H54 (cell line): ENCODE measurements around the gene PSMG2.
A peak's percentile ranks its signal among the peaks of the same experiment; 100 is the strongest.

Experiments
- DNase-seq: peaks from one replicate; pipeline ENCODE4 v3.0.0; 2011; ENCODE audit warnings: low spot score, mixed read lengths; ENCODE audit not compliant: insufficient read length
- FAIRE-seq: peaks from 3 replicates; lab custom pipeline; 2011; peaks lifted over from hg19 to GRCh38; lab: Jason Lieb, UNC
- POLR2A ChIP-seq: IDR thresholded peaks from 2 replicates; pipeline ENCODE4 v1.6.1; 2011; ENCODE audit warnings: low read depth, mild to moderate bottlenecking, low read length

PSMG2 gene

DNA sequence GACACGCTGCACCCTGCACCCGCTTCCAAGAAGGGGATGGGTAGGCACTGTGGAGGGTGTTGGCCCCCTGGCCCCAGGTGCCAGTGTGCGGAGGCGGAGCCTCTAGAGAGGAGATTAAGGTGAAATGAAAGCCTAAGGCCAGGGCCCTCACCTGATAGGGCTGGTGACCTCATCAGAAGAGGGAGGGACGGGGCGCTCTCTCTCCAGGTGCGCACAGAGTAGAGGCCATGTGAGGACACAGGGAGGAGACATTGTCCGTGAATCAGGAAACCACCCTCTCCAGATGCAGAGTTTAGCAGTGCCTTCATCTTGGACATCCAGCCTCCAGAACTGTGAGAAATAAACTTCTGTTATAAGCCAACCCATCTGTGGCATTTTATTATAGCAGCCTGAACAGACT lies 62.3 kb downstream of the PSMG2 start:
- no peak for TF ChIP-seq POLR2A
- DNase-seq (no peak), FAIRE-seq (no peak)

- TF ChIP-seq POLR2A: no peak
- DNase-seq (no peak), FAIRE-seq (no peak)
Measured at GRCh38 chr18:12765586-12765985, 62.7 kb downstream of the PSMG2 start.

- DNase-seq: no peak
- FAIRE-seq: no peak
- TF ChIP-seq POLR2A: no peak
Measured at GRCh38 chr18:12766986-12767433, 64.2 kb downstream of the PSMG2 start.

DNA sequence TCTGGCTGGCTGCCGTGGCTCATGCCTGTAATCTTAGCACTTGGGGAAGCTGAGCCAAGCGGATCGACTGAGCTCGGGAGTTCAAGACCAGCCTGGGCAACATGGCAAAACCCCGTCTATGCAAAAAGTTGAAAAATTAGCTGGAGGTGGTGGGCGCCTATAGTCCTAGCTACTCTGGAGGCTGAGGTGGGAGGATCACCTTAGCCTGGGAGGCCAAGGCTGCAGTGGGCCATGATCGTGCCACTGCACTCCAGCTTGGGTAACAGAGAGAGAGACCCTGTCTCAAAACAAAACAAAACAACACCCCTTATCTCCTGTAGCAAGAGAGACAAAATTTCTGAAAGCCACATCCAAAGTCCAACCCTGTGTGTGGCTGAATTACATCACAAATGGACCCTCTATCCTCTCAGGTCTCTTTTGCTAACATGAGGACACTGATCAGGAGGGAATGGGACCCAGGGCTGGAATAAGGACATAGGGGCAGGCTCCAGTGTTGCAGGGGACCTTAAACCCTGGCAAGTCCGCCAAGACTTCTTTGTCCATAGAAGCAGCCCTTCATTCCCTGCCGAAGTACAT lies 64.8 kb downstream of the PSMG2 start:
- no peak for TF ChIP-seq POLR2A
- FAIRE-seq: no peak
- no peak for DNase-seq

GRCh38 chr18:12768625-12769024 lies 65.8 kb downstream of the PSMG2 start:
- DNase-seq (peak; percentile 44), FAIRE-seq (peak; percentile 6)
- no peak for TF ChIP-seq POLR2A

- DNase-seq (no peak), FAIRE-seq (no peak)
- TF ChIP-seq POLR2A: no peak
Measured at GRCh38 chr18:12769136-12769535, 66.3 kb downstream of the PSMG2 start.

- no peak for TF ChIP-seq POLR2A
- no peak for DNase-seq
- FAIRE-seq: no peak
Measured at GRCh38 chr18:12769644-12770440, 67.0 kb downstream of the PSMG2 start.

DNA sequence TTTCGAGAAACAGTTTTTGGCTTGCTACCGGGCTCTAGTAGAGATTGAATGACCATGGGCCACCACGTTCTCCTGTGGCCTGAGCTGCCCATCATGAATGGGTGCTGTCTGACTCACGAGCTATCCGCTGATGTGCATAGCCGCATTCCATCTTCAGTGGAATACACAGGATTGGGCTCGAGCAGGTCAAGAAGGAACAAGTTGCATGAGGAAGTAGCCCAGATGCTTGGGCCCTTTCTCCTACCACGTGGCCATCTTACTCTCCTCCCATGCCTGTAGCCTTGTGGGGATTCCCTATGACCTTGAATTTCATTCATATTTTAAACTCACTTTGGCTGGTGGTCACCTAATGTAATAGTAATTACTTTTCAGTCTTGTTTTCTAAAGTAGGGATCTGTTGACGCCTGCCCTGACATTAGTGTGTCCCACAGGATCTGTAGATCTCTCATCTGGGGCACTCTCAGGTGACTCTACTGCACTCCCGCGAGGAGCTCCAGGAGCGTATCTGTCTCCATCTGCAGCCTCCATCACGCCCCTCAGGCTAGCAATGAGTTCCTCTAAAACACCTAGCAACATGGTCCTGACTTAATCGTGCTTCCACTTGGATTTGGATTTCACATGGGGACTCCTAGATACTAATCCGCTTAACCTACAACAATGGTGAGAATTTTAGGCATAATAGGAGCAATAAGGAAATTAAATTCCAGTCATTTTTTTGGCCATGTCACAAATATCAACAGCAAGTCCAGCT lies 67.8 kb downstream of the PSMG2 start:
- no peak for FAIRE-seq
- no peak for TF ChIP-seq POLR2A
- no peak for DNase-seq

DNA sequence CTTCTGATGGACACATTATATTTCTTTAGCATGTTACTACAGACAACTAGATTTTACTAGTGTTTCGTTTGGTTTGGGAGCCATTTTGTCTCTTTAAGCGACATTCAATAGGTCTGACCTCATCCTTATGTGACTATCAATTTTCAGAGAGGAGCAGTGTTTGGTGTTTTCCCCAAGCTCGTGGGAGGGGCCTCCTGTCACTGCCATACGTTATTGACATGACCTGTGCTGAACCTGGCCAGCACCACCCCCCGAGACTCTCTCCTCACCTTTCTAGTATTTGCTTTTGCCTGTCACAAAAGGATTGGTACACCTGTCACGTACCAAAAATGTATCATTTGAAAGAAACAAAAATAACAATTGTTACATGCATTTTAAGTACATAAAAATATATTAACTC lies 69.3 kb downstream of the PSMG2 start:
- FAIRE-seq (no peak), DNase-seq (no peak)
- TF ChIP-seq POLR2A: no peak

- no peak for FAIRE-seq
- no peak for DNase-seq
- no peak for TF ChIP-seq POLR2A
Measured at GRCh38 chr18:12773369-12773768, 70.5 kb downstream of the PSMG2 start.

GRCh38 chr18:12774982-12775381 lies 72.1 kb downstream of the PSMG2 start:
- TF ChIP-seq POLR2A: no peak
- DNase-seq (no peak), FAIRE-seq (no peak)
